Heart left ventricle (tissue), 13 donors: ENCODE data around the gene HSPA1B.

Experiments used
- CTCF ChIP-seq, 12 donors: fragments of 200-600 bp; sonication (generic) in 4 of 12; IDR thresholded peaks; one replicate each; pipeline versions ENCODE4 v1.5.0 to v1.8.0; 2018 to 2022; ENCODE audit warnings: antibody characterized with exemption in 12 of 12, mild to moderate bottlenecking in 5 of 12
- POLR2A ChIP-seq, 2 donors: fragments of 450-650 bp; IDR thresholded peaks; one replicate each; pipeline ENCODE4 v1.6.1; 2017; ENCODE audit warnings: antibody characterized with exemption in 2 of 2, mild to moderate bottlenecking in 2 of 2, moderate library complexity in 2 of 2
- donor health status: ischemic (EF 13 %, LVEDD 7.1; RV severe dilation, severe dysfunction).
- donor health status: DM: no; HTN: yes; CAD: no.
- donor health status: DM: no; HTN: no; CAD: no.
- donor health status: ischemic (EF 25% LVEDD 6.9; RV normal size, moderate dysfunction).
- donor health status: ischemic (EF 25% LVEDD 5.7; RV mildly dilated, moderate dysfunction).
- donor health status: ischemic (EF 35%, LVEDD 5.7; RV mildly dilated, moderate dysfunction).
- donor health status: nonischemic (EF 11% LVEDD 7.7; RV severe dilation, severe dysfunction).
- donor health status: DM: yes; HTN: yes; CAD: no.
- donor health status: PGD.
- donor health status: ischemic (EF 29% LVEDD 5.4; RV normal size, mild dysfunction).
- donor health status: nonischemic (EF 23%, LVEDD 6.1; RV moderate dilation, normal function).

- TF ChIP-seq POLR2A (IDR thresholded peaks at IDR 0.05) (no peak), CTCF (IDR thresholded peaks at IDR 0.05) (no peak)
These were observed 46.6 kb downstream of the HSPA1B start for GRCh38 chr6:31874084-31874670.
